Mesenchymal stem cell (in vitro differentiated cells and primary cell): Measurements from ENCODE around the gene MCEMP1.

ENCODE experiments used
- DNase-seq: peaks from one replicate; pipeline ENCODE4 v3.0.0-alpha.2; 2013
- H2AFZ ChIP-seq: one replicate; pipeline ENCODE4 v1.6.1; 2013; ENCODE audit warnings: low read depth, mild to moderate bottlenecking, control low read depth, inconsistent platforms, low read length, moderate library complexity
- H2AK5ac ChIP-seq: 2 replicates; pipeline ENCODE4 v1.6.1; 2013; ENCODE audit warnings: low read length, moderate library complexity, mild to moderate bottlenecking, inconsistent platforms; ENCODE audit not compliant: severe bottlenecking
- H2BK120ac ChIP-seq: one replicate; pipeline ENCODE4 v1.6.1; 2013; ENCODE audit warnings: low read depth, mild to moderate bottlenecking, inconsistent platforms, low read length, moderate library complexity
- H2BK12ac ChIP-seq, 2 experiments: one replicate each; pipeline ENCODE4 v1.6.1; 2013; ENCODE audit warnings: inconsistent platforms in 2 of 2, low read length in 2 of 2, mild to moderate bottlenecking in 2 of 2, moderate library complexity in 2 of 2, control low read depth in 1 of 2
- H2BK15ac ChIP-seq: one replicate; pipeline ENCODE4 v1.6.1; 2013; ENCODE audit warnings: mild to moderate bottlenecking, low read depth, inconsistent platforms; ENCODE audit not compliant: poor library complexity, severe bottlenecking
- H2BK5ac ChIP-seq: 2 replicates; pipeline ENCODE4 v1.6.1; 2013; ENCODE audit warnings: low read depth, mild to moderate bottlenecking, low read length, control low read depth, inconsistent platforms; ENCODE audit not compliant: poor library complexity, severe bottlenecking
- H3K14ac ChIP-seq, 2 experiments: one replicate each; pipeline ENCODE4 v1.6.1; 2013; ENCODE audit warnings: inconsistent platforms in 2 of 2, low read length in 2 of 2, control low read depth in 1 of 2, mild to moderate bottlenecking in 1 of 2, moderate library complexity in 1 of 2
- H3K18ac ChIP-seq, 2 experiments: one replicate each; pipeline ENCODE4 v1.6.1; 2013; ENCODE audit warnings: inconsistent platforms in 2 of 2, low read length in 2 of 2, control low read depth in 1 of 2, low read depth in 1 of 2, mild to moderate bottlenecking in 1 of 2
- H3K23ac ChIP-seq, 2 experiments: one replicate each; pipeline ENCODE4 v1.6.1; 2013; ENCODE audit warnings: inconsistent platforms in 2 of 2, low read length in 2 of 2, mild to moderate bottlenecking in 2 of 2, moderate library complexity in 2 of 2, control low read depth in 1 of 2
- H3K27ac ChIP-seq: 2 replicates; pipeline ENCODE4 v1.5.1; 2013; ENCODE audit warnings: mild to moderate bottlenecking, moderate library complexity, low read length, control low read depth, inconsistent platforms; ENCODE audit not compliant: poor library complexity, severe bottlenecking
- H3K27me3 ChIP-seq, 2 experiments: 2 replicates each; pipeline versions ENCODE4 v1.6.1 to v1.7.0; 2013; ENCODE audit warnings: low read length in 2 of 2, mild to moderate bottlenecking in 2 of 2, moderate library complexity in 2 of 2, control low read depth in 1 of 2, inconsistent platforms in 1 of 2; ENCODE audit not compliant: control insufficient read depth in 1 of 2, insufficient read depth in 1 of 2
- H3K36me3 ChIP-seq, 2 experiments: 2 replicates each; pipeline versions ENCODE4 v1.6.1 to v1.7.0; 2013; ENCODE audit warnings: low read length in 2 of 2, control low read depth in 1 of 2, inconsistent platforms in 1 of 2, low read depth in 1 of 2, mild to moderate bottlenecking in 1 of 2; ENCODE audit not compliant: insufficient read depth in 2 of 2, control insufficient read depth in 1 of 2
- H3K4ac ChIP-seq, 2 experiments: one replicate each; pipeline ENCODE4 v1.6.1; 2013; ENCODE audit warnings: inconsistent platforms in 2 of 2, low read length in 2 of 2, mild to moderate bottlenecking in 2 of 2, moderate library complexity in 2 of 2, control low read depth in 1 of 2, low read depth in 1 of 2
- H3K4me1 ChIP-seq: 2 replicates; pipeline ENCODE4 v1.6.1; 2013; ENCODE audit warnings: low read depth, low read length, control low read depth; ENCODE audit not compliant: control insufficient read depth, insufficient read depth
- H3K4me2 ChIP-seq: 2 replicates; pipeline ENCODE4 v1.6.1; 2013; ENCODE audit warnings: low read length, mild to moderate bottlenecking, inconsistent platforms; ENCODE audit not compliant: poor library complexity, severe bottlenecking
- H3K4me3 ChIP-seq, 2 experiments: 2 replicates each; pipeline versions ENCODE4 v1.5.1 to v1.7.0; 2013; ENCODE audit warnings: low read length in 2 of 2, mild to moderate bottlenecking in 2 of 2, control low read depth in 1 of 2, low read depth in 1 of 2; ENCODE audit not compliant: insufficient read depth in 1 of 2
- H3K79me1 ChIP-seq: replicated peaks from 2 replicates; pipeline ENCODE4 v1.6.1; 2013; ENCODE audit warnings: mild to moderate bottlenecking, control low read depth, low read length, inconsistent platforms; ENCODE audit not compliant: poor library complexity, severe bottlenecking
- H3K9ac ChIP-seq: 2 replicates; pipeline ENCODE4 v1.7.0; 2013; ENCODE audit warnings: mild to moderate bottlenecking, low read length, moderate library complexity
- H3K9me3 ChIP-seq: 2 replicates; pipeline ENCODE4 v1.7.0; 2013; ENCODE audit warnings: mild to moderate bottlenecking, low read length; ENCODE audit not compliant: control insufficient read depth
- H4K8ac ChIP-seq: one replicate; pipeline ENCODE4 v1.6.1; 2013; ENCODE audit warnings: inconsistent platforms, mild to moderate bottlenecking, low read length, moderate library complexity
- H4K91ac ChIP-seq: one replicate; pipeline ENCODE4 v1.6.1; 2013; ENCODE audit warnings: mild to moderate bottlenecking, low read length, inconsistent platforms
- WGBS: methylation state at CpG from one replicate; pipeline ENCODE4 v1.1.7; 2013; ENCODE audit warnings: mixed read lengths; 5-methylcytosine and 5-hydroxymethylcytosine counted together

MCEMP1 gene

GRCh38 chr19:7669641-7670040, 7.2 kb upstream of the MCEMP1 start:
- Histone ChIP-seq H3K4me1 (peaks cover 2% of the 10 kb centered on the region), H2AK5ac (no peak overlapping the region), H4K8ac (no peak overlapping the region), H4K91ac (no peak overlapping the region), H3K4ac (no peak overlapping the region), H3K79me1 (no peaks in the 10 kb centered on the region), H3K14ac (no peak overlapping the region), H3K9ac (no peak overlapping the region), H2BK15ac (no peak overlapping the region), H3K18ac (no peak overlapping the region), H3K27ac (no peak overlapping the region), H3K23ac (no peak overlapping the region), H2AFZ (no peak overlapping the region), H3K27me3 (peaks cover 44 to 47% of the 10 kb centered on the region in 2 experiments), H3K4me2 (no peak overlapping the region), H2BK12ac (no peak overlapping the region), H2BK5ac (no peak overlapping the region), H3K4me3 (no peak overlapping the region), H3K9me3 (peaks cover 5% of the 10 kb centered on the region), H2BK120ac (no peak overlapping the region), H3K36me3 (no peaks in the 10 kb centered on the region)
- DNase-seq: no peak
- 38% methylated on average over 6 of the region's 9 CpGs for WGBS

GRCh38 chr19:7670150-7670783, 6.6 kb upstream of the MCEMP1 start:
- no peak overlapping the region for H3K9ac ChIP-seq
- 48% methylated on average over 42 of the region's 43 CpGs for WGBS
- H3K23ac ChIP-seq: no peak overlapping the region
- no peak overlapping the region for H2BK15ac ChIP-seq
- no peak overlapping the region for H3K27ac ChIP-seq
- no peak overlapping the region for H3K4me3 ChIP-seq
- H3K14ac ChIP-seq: no peak overlapping the region
- H2AFZ ChIP-seq: no peak overlapping the region
- no peak overlapping the region for H2BK12ac ChIP-seq
- H3K9me3 ChIP-seq: peaks cover 5% of the 10 kb centered on the region
- H3K18ac ChIP-seq: no peak overlapping the region
- H3K4ac ChIP-seq: no peak overlapping the region
- H3K4me2 ChIP-seq: no peak overlapping the region
- no peak overlapping the region for H4K91ac ChIP-seq
- H4K8ac ChIP-seq: no peak overlapping the region
- peaks cover 2% of the 10 kb centered on the region for H3K4me1 ChIP-seq
- no peak overlapping the region for H2AK5ac ChIP-seq
- H3K79me1 ChIP-seq: no peaks in the 10 kb centered on the region
- peaks cover 44 to 47% of the 10 kb centered on the region in 2 experiments for H3K27me3 ChIP-seq
- DNase-seq: no peak
- H2BK5ac ChIP-seq: no peak overlapping the region
- H2BK120ac ChIP-seq: no peak overlapping the region
- H3K36me3 ChIP-seq: no peaks in the 10 kb centered on the region

- Histone ChIP-seq H3K4me3 (no peak overlapping the region), H3K79me1 (no peaks in the 10 kb centered on the region), H3K4me1 (peaks cover 2% of the 10 kb centered on the region), H3K14ac (no peak overlapping the region), H3K9me3 (peaks cover 5% of the 10 kb centered on the region), H3K4me2 (no peak overlapping the region), H3K27me3 (peaks cover 44 to 45% of the 10 kb centered on the region in 2 experiments), H3K27ac (no peak overlapping the region), H3K23ac (no peak overlapping the region), H2BK12ac (no peak overlapping the region), H2BK120ac (no peak overlapping the region), H2AK5ac (no peak overlapping the region), H3K18ac (no peak overlapping the region), H4K91ac (no peak overlapping the region), H4K8ac (no peak overlapping the region), H2BK15ac (no peak overlapping the region), H3K36me3 (no peaks in the 10 kb centered on the region), H3K4ac (no peak overlapping the region), H3K9ac (no peak overlapping the region), H2AFZ (no peak overlapping the region), H2BK5ac (no peak overlapping the region)
- 48% methylated on average over 8 of the region's 9 CpGs for WGBS
- no peak for DNase-seq
Measured at GRCh38 chr19:7670790-7671189, 6.1 kb upstream of the MCEMP1 start.

- H3K9me3 ChIP-seq: peaks cover 5% of the 10 kb centered on the region
- H3K9ac ChIP-seq: no peak overlapping the region
- no peak overlapping the region for H4K8ac ChIP-seq
- peaks cover 2% of the 10 kb centered on the region for H3K4me1 ChIP-seq
- no peak overlapping the region for H2AK5ac ChIP-seq
- H2AFZ ChIP-seq: no peak overlapping the region
- no peak overlapping the region for H3K4me2 ChIP-seq
- H3K18ac ChIP-seq: no peak overlapping the region
- H3K4me3 ChIP-seq: no peak overlapping the region
- H3K14ac ChIP-seq: no peak overlapping the region
- H3K36me3 ChIP-seq: no peaks in the 10 kb centered on the region
- no peak overlapping the region for H2BK5ac ChIP-seq
- H3K27ac ChIP-seq: no peak overlapping the region
- H3K23ac ChIP-seq: no peak overlapping the region
- H2BK12ac ChIP-seq: no peak overlapping the region
- no peak for DNase-seq
- H3K4ac ChIP-seq: no peak overlapping the region
- WGBS: 57% methylated on average over 9 of the region's 9 CpGs
- H3K27me3 ChIP-seq: peaks cover 49 to 52% of the 10 kb centered on the region in 2 experiments
- no peak overlapping the region for H2BK15ac ChIP-seq
- H2BK120ac ChIP-seq: no peak overlapping the region
- H4K91ac ChIP-seq: no peak overlapping the region
- H3K79me1 ChIP-seq: no peaks in the 10 kb centered on the region
Measured at GRCh38 chr19:7672522-7672921, 4.4 kb upstream of the MCEMP1 start.
